Endometrium (tissue), 2 donors: ENCODE measurements around the gene SLC22A31.
"Not testable (repeated sequence)": the region's sequence is repeated elsewhere in the genome, so short reads cannot be mapped to it uniquely, and the experiment has no call there.

Source experiments
- FAIRE-seq: peaks from 2 replicates; lab custom pipeline; 2012; peaks lifted over from hg19 to GRCh38; lab: Jason Lieb, UNC
- donor health status: control.
- donor health status: control.

SLC22A31 gene

GRCh38 chr16:89178453-89179147 lies 21.7 kb downstream of the SLC22A31 start:
- FAIRE-seq = no peak

GRCh38 chr16:89177501-89177900 lies 22.8 kb downstream of the SLC22A31 start:
- FAIRE-seq = no peak

GRCh38 chr16:89176717-89177116 lies 23.6 kb downstream of the SLC22A31 start:
- no peak for FAIRE-seq

GRCh38 chr16:89176147-89176690 lies 24.1 kb downstream of the SLC22A31 start:
- no peak for FAIRE-seq

- no peak for FAIRE-seq
Measured at GRCh38 chr16:89175280-89176146, 24.8 kb downstream of the SLC22A31 start.

GRCh38 chr16:89174877-89175276 lies 25.5 kb downstream of the SLC22A31 start:
- no peak for FAIRE-seq

- no peak for FAIRE-seq
Measured at GRCh38 chr16:89174055-89174827, 26.1 kb downstream of the SLC22A31 start.

GRCh38 chr16:89173174-89173921 lies 27.0 kb downstream of the SLC22A31 start:
- no peak for FAIRE-seq

GRCh38 chr16:89172528-89173173 lies 27.7 kb downstream of the SLC22A31 start:
- no peak for FAIRE-seq

- FAIRE-seq = no peak
Measured at GRCh38 chr16:89172171-89172527, 28.2 kb downstream of the SLC22A31 start.

GRCh38 chr16:89171216-89172170 lies 28.8 kb downstream of the SLC22A31 start, which contains the start of gene CDH15:
CDH15 (plus strand) TSS chr16:89171748; CDS start chr16:89171832, 84 bp downstream.
- FAIRE-seq = no peak

- no peak for FAIRE-seq
Measured at GRCh38 chr16:89170346-89171215, 29.8 kb downstream of the SLC22A31 start.

- no peak for FAIRE-seq
Measured at GRCh38 chr16:89169778-89170177, 30.6 kb downstream of the SLC22A31 start.

- no peak for FAIRE-seq
Measured at GRCh38 chr16:89168381-89169189, 31.8 kb downstream of the SLC22A31 start.

- no peak for FAIRE-seq
Measured at GRCh38 chr16:89167425-89167941, 32.9 kb downstream of the SLC22A31 start.

- no peak for FAIRE-seq
Measured at GRCh38 chr16:89166696-89167424, 33.5 kb downstream of the SLC22A31 start.

GRCh38 chr16:89165681-89165979 lies 34.7 kb downstream of the SLC22A31 start:
- not testable (repeated sequence) for FAIRE-seq
